Osteoblast (primary cell): ENCODE data around the gene SEMA7A. TPM values are rescaled to one million over a fixed set of nuclear protein-coding genes. Genes with fewer than 3 reads are reported as not detected.

ENCODE experiments used
- DNase-seq: peaks from one replicate; pipeline ENCODE4 v3.0.0; 2011; ENCODE audit warnings: low spot score, mixed read lengths; ENCODE audit not compliant: insufficient read length; ENCODE audit errors: missing footprints
- H2AFZ ChIP-seq: 2 replicates; pipeline ENCODE4 v1.6.0; 2011; ENCODE audit warnings: mild to moderate bottlenecking, low read length
- H3K27ac ChIP-seq: 2 replicates; pipeline ENCODE4 v1.5.1; 2011; ENCODE audit warnings: mild to moderate bottlenecking, low read depth, low read length, moderate library complexity
- H3K27me3 ChIP-seq: 2 replicates; pipeline ENCODE4 v1.6.0; 2012; ENCODE audit warnings: mild to moderate bottlenecking, control low read depth, inconsistent platforms, low read length, moderate library complexity; ENCODE audit not compliant: insufficient read depth
- H3K36me3 ChIP-seq: 2 replicates; pipeline ENCODE4 v1.5.1; 2011; ENCODE audit warnings: mild to moderate bottlenecking, low read length, control low read depth, moderate library complexity; ENCODE audit not compliant: insufficient read depth
- H3K4me1 ChIP-seq: 2 replicates; pipeline ENCODE4 v1.5.1; 2011; ENCODE audit warnings: mild to moderate bottlenecking, low read length, control low read depth, moderate library complexity; ENCODE audit not compliant: insufficient read depth
- H3K4me2 ChIP-seq: 2 replicates; pipeline ENCODE4 v1.6.0; 2011; ENCODE audit warnings: mild to moderate bottlenecking, low read length; ENCODE audit not compliant: insufficient read depth
- H3K4me3 ChIP-seq: fragments of 200-600 bp; sonication (generic); 3 replicates; pipeline ENCODE4 v1.5.1; 2012; ENCODE audit warnings: mild to moderate bottlenecking, low read length, inconsistent platforms; ENCODE audit not compliant: insufficient read depth
- H3K79me2 ChIP-seq: 2 replicates; pipeline ENCODE4 v1.6.0; 2012; ENCODE audit warnings: mild to moderate bottlenecking, low read length, control low read depth, inconsistent platforms; ENCODE audit not compliant: insufficient read depth
- H3K9me3 ChIP-seq: 2 replicates; pipeline ENCODE4 v1.5.1; 2011; ENCODE audit warnings: low read depth, low read length, control low read depth
- H4K20me1 ChIP-seq: 2 replicates; pipeline ENCODE4 v1.6.0; 2012; ENCODE audit warnings: mild to moderate bottlenecking, low read length, control low read depth; ENCODE audit not compliant: insufficient read depth
- total RNA-seq: library from RNA; depleted of rRNA; stranded (reverse); fragments of >200 nt; gene quantifications from 2 replicates; pipeline ENCODE4 v1.2.3, GENCODE V29; 2012
- TF ChIP-seq, protein P1 (sequence below): IDR thresholded peaks from 2 replicates; pipeline ENCODE4 v1.5.1; 2011; ENCODE audit warnings: mild to moderate bottlenecking, low read depth, low read length, moderate library complexity; ENCODE audit errors: extremely low read depth

Gene SEMA7A
- total RNA-seq, 1 donor = 30.4 TPM

DNA sequence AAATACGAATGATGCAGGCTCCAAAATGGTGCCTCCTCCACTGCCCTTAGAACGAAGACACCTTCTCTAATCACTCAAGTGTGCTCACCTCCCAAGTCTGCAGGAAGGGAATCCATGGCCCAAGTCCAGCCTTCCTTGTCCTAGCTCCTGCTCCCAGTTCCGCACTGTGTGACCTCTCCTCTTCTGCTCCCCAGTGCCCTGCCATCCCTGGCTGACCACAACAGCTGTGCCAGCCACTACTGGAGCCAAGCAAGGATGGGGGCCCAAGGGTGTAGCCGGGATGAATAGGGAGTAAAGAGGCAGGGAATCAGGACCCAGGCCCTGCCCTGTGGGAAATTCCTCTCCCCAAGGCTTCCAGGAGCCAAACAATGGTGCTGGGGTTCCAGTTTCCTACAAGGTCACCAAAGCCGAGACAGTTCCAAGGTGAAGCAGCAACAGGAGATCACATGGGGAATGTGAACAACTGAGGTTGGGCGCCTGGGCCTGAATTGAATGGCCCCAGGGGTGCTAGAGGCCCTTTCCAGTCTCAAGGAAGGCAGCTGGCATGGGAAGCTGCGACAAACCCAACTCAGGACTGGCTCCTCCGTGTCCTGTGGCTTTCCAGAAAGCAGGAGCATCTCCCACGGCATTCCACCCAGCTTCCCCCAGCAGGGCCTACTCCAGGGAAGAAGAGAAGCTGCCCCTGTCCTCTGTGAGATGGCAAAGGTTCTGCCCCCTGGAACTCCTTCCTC, 20.2 kb downstream of the SEMA7A start:
- TF ChIP-seq, protein P1, sequence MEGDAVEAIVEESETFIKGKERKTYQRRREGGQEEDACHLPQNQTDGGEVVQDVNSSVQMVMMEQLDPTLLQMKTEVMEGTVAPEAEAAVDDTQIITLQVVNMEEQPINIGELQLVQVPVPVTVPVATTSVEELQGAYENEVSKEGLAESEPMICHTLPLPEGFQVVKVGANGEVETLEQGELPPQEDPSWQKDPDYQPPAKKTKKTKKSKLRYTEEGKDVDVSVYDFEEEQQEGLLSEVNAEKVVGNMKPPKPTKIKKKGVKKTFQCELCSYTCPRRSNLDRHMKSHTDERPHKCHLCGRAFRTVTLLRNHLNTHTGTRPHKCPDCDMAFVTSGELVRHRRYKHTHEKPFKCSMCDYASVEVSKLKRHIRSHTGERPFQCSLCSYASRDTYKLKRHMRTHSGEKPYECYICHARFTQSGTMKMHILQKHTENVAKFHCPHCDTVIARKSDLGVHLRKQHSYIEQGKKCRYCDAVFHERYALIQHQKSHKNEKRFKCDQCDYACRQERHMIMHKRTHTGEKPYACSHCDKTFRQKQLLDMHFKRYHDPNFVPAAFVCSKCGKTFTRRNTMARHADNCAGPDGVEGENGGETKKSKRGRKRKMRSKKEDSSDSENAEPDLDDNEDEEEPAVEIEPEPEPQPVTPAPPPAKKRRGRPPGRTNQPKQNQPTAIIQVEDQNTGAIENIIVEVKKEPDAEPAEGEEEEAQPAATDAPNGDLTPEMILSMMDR = no peak
- Histone ChIP-seq H3K4me1 (peaks cover 48% of the 10 kb centered on the region), H3K36me3 (peaks cover 80% of the 10 kb centered on the region), H3K4me2 (no peak overlapping the region), H2AFZ (no peak overlapping the region), H4K20me1 (peaks cover 24% of the 10 kb centered on the region), H3K79me2 (peaks cover 62% of the 10 kb centered on the region), H3K4me3 (no peak overlapping the region), H3K27me3 (no peaks in the 10 kb centered on the region), H3K27ac (peak overlapping the region; percentile 46), H3K9me3 (no peaks in the 10 kb centered on the region)
- no peak for DNase-seq

DNA sequence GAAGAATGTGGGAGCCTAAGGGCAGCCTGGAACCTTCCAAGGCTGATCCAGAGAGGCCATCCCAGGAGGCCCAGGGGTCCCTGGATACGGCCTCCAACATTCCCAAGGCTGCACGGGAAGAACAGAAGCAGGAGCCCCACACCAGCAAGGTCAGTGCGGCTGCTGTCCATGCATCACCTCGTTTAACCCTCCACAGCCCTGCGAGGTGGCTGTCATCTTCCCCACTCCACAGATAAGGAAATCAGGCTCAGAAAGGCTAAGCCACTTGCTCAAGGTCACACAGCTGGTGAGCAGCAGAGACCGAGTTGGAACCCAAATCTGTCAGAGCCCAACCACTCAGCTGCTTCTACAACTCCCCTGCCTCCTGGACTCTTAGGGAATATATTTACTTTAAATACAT, 21.6 kb downstream of the SEMA7A start:
- TF ChIP-seq, protein P1 = no peak
- Histone ChIP-seq H3K27me3 (no peaks in the 10 kb centered on the region), H2AFZ (no peak overlapping the region), H3K4me3 (no peak overlapping the region), H3K4me2 (no peak overlapping the region), H4K20me1 (peaks cover 18% of the 10 kb centered on the region), H3K27ac (peak overlapping the region; percentile 33), H3K9me3 (no peaks in the 10 kb centered on the region), H3K79me2 (peaks cover 49% of the 10 kb centered on the region), H3K4me1 (peaks cover 49% of the 10 kb centered on the region), H3K36me3 (peaks cover 71% of the 10 kb centered on the region)
- DNase-seq = no peak

- Histone ChIP-seq H3K79me2 (peaks cover 44% of the 10 kb centered on the region), H3K4me1 (peaks cover 49% of the 10 kb centered on the region)
- peak; percentile 85 for DNase-seq
These were observed 22.1 kb downstream of the SEMA7A start for GRCh38 chr15:74411686-74412085.

GRCh38 chr15:74410502-74410901, 23.3 kb downstream of the SEMA7A start:
- peaks cover 7% of the 10 kb centered on the region for H4K20me1 ChIP-seq
- H3K36me3 ChIP-seq = peaks cover 55% of the 10 kb centered on the region
- H3K9me3 ChIP-seq = no peaks in the 10 kb centered on the region
- peaks cover 32% of the 10 kb centered on the region for H3K79me2 ChIP-seq
- no peaks in the 10 kb centered on the region for H3K27me3 ChIP-seq
- TF ChIP-seq, protein P1 = no peak
- H2AFZ ChIP-seq = no peak overlapping the region
- H3K4me2 ChIP-seq = no peak overlapping the region
- no peak for DNase-seq
- H3K4me1 ChIP-seq = peaks cover 50% of the 10 kb centered on the region
- H3K27ac ChIP-seq = no peak overlapping the region
- no peak overlapping the region for H3K4me3 ChIP-seq

More at GRCh38 chr15:74411686-74412085, 22.1 kb downstream of the SEMA7A start:
- Histone ChIP-seq H3K4me2 (no peak overlapping the region), H2AFZ (no peak overlapping the region), H4K20me1 (peaks cover 13% of the 10 kb centered on the region), H3K27ac (no peak overlapping the region), H3K4me3 (no peak overlapping the region), H3K9me3 (no peaks in the 10 kb centered on the region), H3K36me3 (peaks cover 67% of the 10 kb centered on the region), H3K27me3 (no peaks in the 10 kb centered on the region)
- TF ChIP-seq, protein P1 = no peak
